Loucy (cell line): ENCODE results near the gene KIF27.
"Not testable (repeated sequence)": the region's sequence is repeated elsewhere in the genome, so short reads cannot be mapped to it uniquely, and the experiment has no call there.

Experiments used
- H2AFZ ChIP-seq: fragments of 200-600 bp; sonication (generic); 2 replicates; pipeline ENCODE4 v1.6.0; 2016; ENCODE audit warnings: antibody characterized with exemption, mild to moderate bottlenecking, low read length, moderate library complexity
- H3F3A ChIP-seq: fragments of 200-600 bp; 2 replicates; pipeline ENCODE4 v1.6.0; 2016; ENCODE audit warnings: antibody characterized with exemption, low read depth, mild to moderate bottlenecking
- H3K27me3 ChIP-seq: fragments of 200-600 bp; sonication (generic); 2 replicates; pipeline ENCODE4 v1.6.1; 2014; ENCODE audit warnings: low read length, mild to moderate bottlenecking; ENCODE audit not compliant: insufficient read depth, poor library complexity, severe bottlenecking
- H3K36me3 ChIP-seq: fragments of 200-600 bp; sonication (generic); 2 replicates; pipeline ENCODE4 v1.6.1; 2016; ENCODE audit warnings: low read length; ENCODE audit not compliant: insufficient read depth
- H3K4me1 ChIP-seq: fragments of 200-600 bp; sonication (generic); 2 replicates; pipeline ENCODE4 v1.5.1; 2014; ENCODE audit warnings: low read length, mild to moderate bottlenecking; ENCODE audit not compliant: insufficient read depth, poor library complexity, severe bottlenecking
- H3K4me2 ChIP-seq: fragments of 200-600 bp; sonication (generic); 2 replicates; pipeline ENCODE4 v1.6.0; 2014; ENCODE audit warnings: antibody characterized with exemption, low read length, low read depth, mild to moderate bottlenecking; ENCODE audit not compliant: poor library complexity, severe bottlenecking
- H3K4me3 ChIP-seq: fragments of 200-600 bp; sonication (generic); 2 replicates; pipeline ENCODE4 v1.5.1; 2014; ENCODE audit warnings: low read length, mild to moderate bottlenecking, mixed read lengths; ENCODE audit not compliant: poor library complexity, severe bottlenecking
- H3K79me2 ChIP-seq: fragments of 200-600 bp; sonication (generic); 2 replicates; pipeline ENCODE4 v1.6.1; 2014; ENCODE audit warnings: low read length; ENCODE audit not compliant: insufficient read depth
- H3K9ac ChIP-seq: fragments of 200-600 bp; sonication (generic); 2 replicates; pipeline ENCODE4 v1.6.0; 2014; ENCODE audit warnings: mild to moderate bottlenecking, low read depth, low read length, moderate library complexity; ENCODE audit not compliant: poor library complexity, severe bottlenecking
- H3K9me2 ChIP-seq: fragments of 200-600 bp; sonication (generic); replicated peaks from 2 replicates; pipeline ENCODE4 v1.6.1; 2016; ENCODE audit warnings: low read depth, low read length, mixed read lengths
- H3K9me3 ChIP-seq: fragments of 200-600 bp; sonication (generic); 2 replicates; pipeline ENCODE4 v1.6.1; 2014; ENCODE audit warnings: mild to moderate bottlenecking, antibody characterized with exemption, low read length, low read depth; ENCODE audit not compliant: insufficient read depth
- H4K20me1 ChIP-seq: fragments of 200-600 bp; sonication (generic); 2 replicates; pipeline ENCODE4 v1.6.0; 2014; ENCODE audit warnings: antibody characterized with exemption, low read length, mild to moderate bottlenecking; ENCODE audit not compliant: insufficient read depth, poor library complexity, severe bottlenecking

The KIF27 gene

GRCh38 chr9:83817356-83818278 is 103.6 kb downstream of the KIF27 start, which contains the start of gene GKAP1:
TSS of gene GKAP1 (minus strand) at chr9:83817769. CDS start at chr9:83806517, 11,252 bp downstream.
- H4K20me1 ChIP-seq, H3F3A ChIP-seq, H3K9me2 ChIP-seq, H3K4me1 ChIP-seq, H3K27me3 ChIP-seq, H3K79me2 ChIP-seq, H3K9me3 ChIP-seq, H3K36me3 ChIP-seq: not testable (repeated sequence)
- peak within 1 kb of the TSS; percentile 90 for H2AFZ ChIP-seq
- H3K4me2 ChIP-seq: peak within 1 kb of the TSS; percentile 84
- peak within 1 kb of the TSS; percentile 77 for H3K4me3 ChIP-seq
- H3K9ac ChIP-seq: peak within 1 kb of the TSS; percentile 70

- not testable (repeated sequence) for H3K9me3 ChIP-seq, H3K9me2 ChIP-seq, H4K20me1 ChIP-seq, H3K27me3 ChIP-seq, H3K36me3 ChIP-seq, H3F3A ChIP-seq, H3K79me2 ChIP-seq, H3K4me1 ChIP-seq
- peak overlapping the region; percentile 84 for H3K4me2 ChIP-seq
- peak overlapping the region; percentile 70 for H3K9ac ChIP-seq
- H2AFZ ChIP-seq: peak overlapping the region; percentile 73; the same call in 1 of the 2 replicates
- H3K4me3 ChIP-seq: peak overlapping the region; percentile 77
Observed at GRCh38 chr9:83817011-83817355, 104.2 kb downstream of the KIF27 start.

GRCh38 chr9:83815120-83815519 is 106.1 kb downstream of the KIF27 start:
- not testable (repeated sequence) for H3K4me3 ChIP-seq, H3K36me3 ChIP-seq, H3F3A ChIP-seq

GRCh38 chr9:83809213-83809612 is 112.0 kb downstream of the KIF27 start:
- H3K4me1 ChIP-seq, H3K79me2 ChIP-seq, H3K9me2 ChIP-seq, H3K4me3 ChIP-seq, H3K36me3 ChIP-seq, H3K27me3 ChIP-seq, H3K4me2 ChIP-seq, H3K9me3 ChIP-seq, H4K20me1 ChIP-seq, H2AFZ ChIP-seq, H3F3A ChIP-seq, H3K9ac ChIP-seq: not testable (repeated sequence)

More at GRCh38 chr9:83815120-83815519, 106.1 kb downstream of the KIF27 start:
- not testable (repeated sequence) for H3K9me2 ChIP-seq, H3K9ac ChIP-seq, H2AFZ ChIP-seq, H4K20me1 ChIP-seq, H3K27me3 ChIP-seq, H3K9me3 ChIP-seq, H3K79me2 ChIP-seq, H3K4me1 ChIP-seq
- peak overlapping the region; percentile 84 for H3K4me2 ChIP-seq

GRCh38 chr9:83804454-83804853 is 116.8 kb downstream of the KIF27 start:
- H3K36me3 ChIP-seq, H3F3A ChIP-seq, H2AFZ ChIP-seq, H3K9me3 ChIP-seq, H3K9ac ChIP-seq, H3K27me3 ChIP-seq, H3K79me2 ChIP-seq, H4K20me1 ChIP-seq, H3K4me1 ChIP-seq, H3K9me2 ChIP-seq, H3K4me3 ChIP-seq, H3K4me2 ChIP-seq: not testable (repeated sequence)

DNA sequence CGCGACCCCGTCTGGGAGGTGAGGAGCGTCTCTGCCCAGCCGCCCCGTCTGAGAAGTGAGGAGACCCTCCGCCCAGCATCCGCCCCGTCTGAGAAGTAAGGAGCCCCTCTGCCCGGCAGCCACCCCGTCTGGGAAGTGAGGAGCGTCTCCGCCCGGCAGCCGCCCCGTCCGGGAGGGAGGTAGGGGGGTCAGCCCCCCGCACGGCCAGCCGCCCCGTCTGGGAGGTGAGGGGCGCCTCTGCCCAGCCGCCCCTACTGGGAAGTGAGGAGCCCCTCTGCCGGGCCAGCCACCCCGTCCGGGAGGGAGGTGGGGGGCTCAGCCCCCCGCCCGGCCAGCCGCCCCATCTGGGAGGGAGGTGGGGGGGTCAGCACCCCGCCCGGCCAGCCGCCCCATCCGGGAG is 117.3 kb downstream of the KIF27 start:
- H3K27me3 ChIP-seq, H3K4me1 ChIP-seq, H2AFZ ChIP-seq, H3K4me2 ChIP-seq, H3K36me3 ChIP-seq, H4K20me1 ChIP-seq, H3K9ac ChIP-seq, H3K9me3 ChIP-seq, H3K9me2 ChIP-seq, H3K4me3 ChIP-seq, H3K79me2 ChIP-seq, H3F3A ChIP-seq: not testable (repeated sequence)
